Panc1 (cell line): ENCODE measurements around the gene TNN.

Experiments
- POLR2AphosphoS5 ChIP-seq: IDR thresholded peaks from 2 replicates; pipeline ENCODE4 v1.6.1; 2012; ENCODE audit warnings: mild to moderate bottlenecking, low read depth, low read length, moderate library complexity
- TF ChIP-seq, protein P1 (sequence below): fragments of 450-650 bp; IDR thresholded peaks from 2 replicates; pipeline ENCODE4 v1.5.1; 2017; ENCODE audit warnings: mild to moderate bottlenecking

DNA sequence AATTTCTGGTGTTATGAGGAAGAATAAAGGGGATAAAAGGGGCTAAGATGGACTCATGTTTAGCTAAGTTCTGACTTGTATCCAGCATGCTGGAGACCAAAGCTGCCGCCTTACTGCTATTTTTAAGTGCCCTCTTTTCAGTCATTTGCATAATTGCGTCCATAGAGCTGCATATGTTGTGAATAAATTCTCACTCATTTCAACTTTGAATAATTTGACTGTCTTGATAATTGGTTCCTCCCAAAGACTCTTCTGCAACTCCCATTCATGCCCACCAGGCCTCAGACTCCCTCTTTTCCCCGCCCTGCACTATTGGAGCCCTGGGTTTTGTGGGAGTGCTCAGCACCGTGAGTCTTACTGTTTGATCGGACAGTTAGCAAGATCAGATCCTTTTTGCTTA lies 79.9 kb downstream of the TNN start:
- TF ChIP-seq, protein P1, sequence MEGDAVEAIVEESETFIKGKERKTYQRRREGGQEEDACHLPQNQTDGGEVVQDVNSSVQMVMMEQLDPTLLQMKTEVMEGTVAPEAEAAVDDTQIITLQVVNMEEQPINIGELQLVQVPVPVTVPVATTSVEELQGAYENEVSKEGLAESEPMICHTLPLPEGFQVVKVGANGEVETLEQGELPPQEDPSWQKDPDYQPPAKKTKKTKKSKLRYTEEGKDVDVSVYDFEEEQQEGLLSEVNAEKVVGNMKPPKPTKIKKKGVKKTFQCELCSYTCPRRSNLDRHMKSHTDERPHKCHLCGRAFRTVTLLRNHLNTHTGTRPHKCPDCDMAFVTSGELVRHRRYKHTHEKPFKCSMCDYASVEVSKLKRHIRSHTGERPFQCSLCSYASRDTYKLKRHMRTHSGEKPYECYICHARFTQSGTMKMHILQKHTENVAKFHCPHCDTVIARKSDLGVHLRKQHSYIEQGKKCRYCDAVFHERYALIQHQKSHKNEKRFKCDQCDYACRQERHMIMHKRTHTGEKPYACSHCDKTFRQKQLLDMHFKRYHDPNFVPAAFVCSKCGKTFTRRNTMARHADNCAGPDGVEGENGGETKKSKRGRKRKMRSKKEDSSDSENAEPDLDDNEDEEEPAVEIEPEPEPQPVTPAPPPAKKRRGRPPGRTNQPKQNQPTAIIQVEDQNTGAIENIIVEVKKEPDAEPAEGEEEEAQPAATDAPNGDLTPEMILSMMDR, result no peak
- no peak for TF ChIP-seq POLR2AphosphoS5
